OCI-LY7 (cell line): ENCODE measurements around the gene CNTF.

Source experiments
- CTCF ChIP-seq: fragments of 200-600 bp; sonication (generic); conservative IDR thresholded peaks from 2 replicates; pipeline ENCODE4 v1.5.1; 2014; ENCODE audit warnings: mild to moderate bottlenecking, antibody characterized with exemption, low read length, moderate library complexity, mixed read lengths
- EZH2phosphoT487 ChIP-seq: fragments of 200-600 bp; sonication (generic); IDR thresholded peaks from 2 replicates; pipeline ENCODE4 v1.6.1; 2018; ENCODE audit warnings: low read depth, borderline replicate concordance, mild to moderate bottlenecking, mixed run types, antibody characterized with exemption, low read length, moderate library complexity, mixed read lengths

DNA sequence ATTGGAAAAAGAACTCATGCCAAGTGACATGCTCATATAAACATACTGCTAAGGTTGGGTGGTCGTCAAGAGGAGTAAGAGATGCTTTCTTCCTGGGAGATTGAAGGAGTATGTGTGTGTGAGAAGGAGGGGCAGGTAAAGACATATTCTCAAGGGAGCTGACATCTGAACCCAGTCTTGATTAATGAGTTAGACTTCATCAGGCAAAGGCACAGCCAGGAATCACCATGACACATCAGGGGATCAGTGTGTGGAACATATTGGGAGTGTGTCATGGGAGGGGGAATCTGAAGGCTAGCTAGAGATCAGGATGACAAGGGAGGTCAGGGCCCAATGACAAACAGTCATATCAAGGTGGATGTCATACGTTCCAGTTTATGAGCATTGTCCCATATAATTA lies 14.9 kb downstream of the CNTF start:
- TF ChIP-seq CTCF (no peak), EZH2phosphoT487 (no peak)
